Activated naive CD4-positive, alpha-beta T cell treated with anti-CD3 and anti-CD28 coated beads, Interleukin-2, amount 10 ng/mL, durations not matched to agents 7 days and 5 days (primary cell): Measurements from ENCODE around the gene PFDN2.

Source experiments
- CTCF ChIA-PET: fragments of 350-600 bp; sonication (Branson Sonifier 250); formaldehyde crosslinking; loops from one replicate; lab custom pipeline; 2021; ENCODE audit warnings: antibody characterized with exemption; lab: Charles Lee
- DNase-seq: peaks from one replicate; pipeline ENCODE4 v3.0.0-alpha.2; 2020
- H3K27ac Mint-ChIP-seq: one replicate; pipeline ENCODE4 v1.8.0; 2021; ENCODE audit warnings: mild to moderate bottlenecking, moderate library complexity, mixed read lengths
- H3K27me3 Mint-ChIP-seq: one replicate; pipeline ENCODE4 v1.8.0; 2021; ENCODE audit warnings: mild to moderate bottlenecking, mixed read lengths
- H3K36me3 Mint-ChIP-seq: one replicate; pipeline ENCODE4 v1.8.0; 2021; ENCODE audit warnings: mixed read lengths
- H3K4me1 Mint-ChIP-seq: one replicate; pipeline ENCODE4 v1.8.0; 2021; ENCODE audit warnings: mixed read lengths
- H3K4me3 Mint-ChIP-seq: one replicate; pipeline ENCODE4 v1.8.0; 2021; ENCODE audit warnings: mild to moderate bottlenecking, moderate library complexity, mixed read lengths
- H3K9me3 Mint-ChIP-seq: one replicate; pipeline ENCODE4 v1.8.0; 2021; ENCODE audit warnings: mixed read lengths

Gene PFDN2

DNA sequence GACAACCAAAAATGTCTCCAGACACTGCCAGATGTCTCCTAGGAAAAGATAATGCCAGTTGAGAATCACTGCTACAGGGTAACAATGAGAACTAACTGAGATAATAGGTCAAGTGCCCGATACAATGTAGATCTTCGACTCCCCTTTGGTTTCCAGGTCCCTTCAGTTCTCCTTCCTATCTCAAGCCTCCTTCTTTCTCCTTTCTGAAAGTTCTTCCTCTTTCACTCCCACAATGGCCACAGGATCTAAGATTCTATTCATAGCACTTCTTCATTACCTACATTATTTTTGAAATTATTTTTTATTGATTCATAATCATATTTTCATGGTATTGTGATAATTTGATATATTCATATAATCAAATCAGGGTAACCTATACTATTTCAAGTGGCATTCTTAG lies 6.3 kb downstream of the PFDN2 start:
- H3K9me3 Mint-ChIP-seq = no peaks in the 10 kb centered on the region
- H3K4me3 Mint-ChIP-seq = no peak overlapping the region
- H3K27ac Mint-ChIP-seq = no peak overlapping the region
- H3K4me1 Mint-ChIP-seq = peaks cover 40% of the 10 kb centered on the region
- peaks cover 30% of the 10 kb centered on the region for H3K36me3 Mint-ChIP-seq
- DNase-seq = no peak
- no peaks in the 10 kb centered on the region for H3K27me3 Mint-ChIP-seq
- CTCF ChIA-PET = interaction anchor here (2.0 kb wide), 1 partner anchor 14 kb away, joined by 7 read pairs; the partner anchor contains the start of gene KLHDC9

DNA sequence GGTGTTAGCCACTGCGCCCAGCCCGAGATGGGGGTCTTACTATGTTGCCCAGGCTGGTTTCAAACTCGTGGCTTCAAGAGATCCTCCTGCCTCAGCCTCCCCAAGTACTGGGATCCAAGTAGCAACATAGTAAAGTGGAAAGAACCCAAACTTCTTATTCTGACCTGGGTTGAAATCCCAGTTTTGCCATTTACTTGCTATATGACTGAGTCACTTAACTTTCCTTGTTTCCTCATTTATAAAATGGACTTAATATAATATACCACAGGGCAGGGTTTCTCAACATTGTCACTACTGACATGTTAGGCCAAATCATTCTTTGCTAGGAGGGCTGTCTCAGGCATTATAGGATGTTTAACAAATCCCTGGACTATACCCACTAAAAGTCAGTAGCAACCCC lies 6.7 kb downstream of the PFDN2 start:
- H3K27ac Mint-ChIP-seq = no peak overlapping the region
- no peak for DNase-seq
- no peaks in the 10 kb centered on the region for H3K27me3 Mint-ChIP-seq
- CTCF ChIA-PET = interaction anchor here (2.0 kb wide), 1 partner anchor 13 kb away, joined by 7 read pairs; the partner anchor contains the start of gene KLHDC9
- no peaks in the 10 kb centered on the region for H3K9me3 Mint-ChIP-seq
- H3K4me1 Mint-ChIP-seq = peaks cover 36% of the 10 kb centered on the region
- no peak overlapping the region for H3K4me3 Mint-ChIP-seq
- peaks cover 31% of the 10 kb centered on the region for H3K36me3 Mint-ChIP-seq

DNA sequence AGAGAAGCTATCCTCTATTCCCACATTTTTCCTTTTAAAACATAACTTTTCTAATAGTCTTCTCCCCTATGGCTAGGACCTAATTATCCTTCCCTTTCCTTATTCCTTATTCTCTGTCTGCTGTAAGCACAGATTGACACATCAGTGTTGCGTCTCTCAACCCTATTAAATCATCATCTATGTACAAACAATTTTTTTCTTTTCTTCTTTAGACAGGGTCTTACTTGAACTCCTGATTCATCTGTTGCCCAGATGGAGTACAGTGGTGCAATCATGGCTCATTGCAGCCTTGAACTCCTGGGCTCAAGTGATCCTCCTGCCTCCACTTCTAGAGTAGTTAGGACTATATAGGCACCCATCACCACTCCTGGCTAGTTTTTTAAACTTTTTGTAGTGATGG lies 11.4 kb downstream of the PFDN2 start:
- Mint-ChIP-seq H3K27ac (no peak overlapping the region), H3K36me3 (peaks cover 24% of the 10 kb centered on the region), H3K9me3 (no peaks in the 10 kb centered on the region), H3K4me1 (peaks cover 3% of the 10 kb centered on the region), H3K27me3 (no peaks in the 10 kb centered on the region), H3K4me3 (no peak overlapping the region)
- no peak for DNase-seq
- CTCF ChIA-PET = interaction anchor here (0.6 kb wide), 1 partner anchor 146 kb away, joined by 4 read pairs; no protein-coding TSS in a partner anchor

DNA sequence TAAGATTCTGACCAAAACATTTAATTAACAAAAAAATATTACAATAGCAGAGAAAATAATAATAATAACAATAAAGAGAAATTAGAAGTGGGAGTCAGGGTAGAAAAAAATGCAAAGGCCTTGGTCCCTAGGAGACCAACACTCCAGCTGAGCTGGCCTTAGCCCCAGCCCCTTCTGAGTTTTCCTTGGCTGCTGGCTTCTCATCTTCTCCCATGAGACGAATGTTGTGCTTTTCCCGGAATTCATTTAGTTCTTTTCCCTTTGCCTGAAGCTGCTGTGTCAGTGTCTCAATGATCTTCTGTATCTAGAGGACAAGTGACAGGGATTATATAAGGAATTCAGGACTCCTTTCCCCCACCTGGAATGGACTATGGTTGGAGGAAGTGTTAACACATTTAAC lies 17.3 kb downstream of the PFDN2 start:
- H3K4me3 Mint-ChIP-seq = no peak overlapping the region
- H3K9me3 Mint-ChIP-seq = no peaks in the 10 kb centered on the region
- CTCF ChIA-PET = interaction anchor here (1.6 to 9.6 kb wide), 4 partner anchors 29 to 105 kb away, joined by 4 to 196 read pairs (median 42); partner anchors contain the start of gene ARHGAP30
- peaks cover 27% of the 10 kb centered on the region for H3K4me1 Mint-ChIP-seq
- peaks cover 25% of the 10 kb centered on the region for H3K27me3 Mint-ChIP-seq
- DNase-seq = no peak
- peaks cover 25% of the 10 kb centered on the region for H3K36me3 Mint-ChIP-seq
- no peak overlapping the region for H3K27ac Mint-ChIP-seq

DNA sequence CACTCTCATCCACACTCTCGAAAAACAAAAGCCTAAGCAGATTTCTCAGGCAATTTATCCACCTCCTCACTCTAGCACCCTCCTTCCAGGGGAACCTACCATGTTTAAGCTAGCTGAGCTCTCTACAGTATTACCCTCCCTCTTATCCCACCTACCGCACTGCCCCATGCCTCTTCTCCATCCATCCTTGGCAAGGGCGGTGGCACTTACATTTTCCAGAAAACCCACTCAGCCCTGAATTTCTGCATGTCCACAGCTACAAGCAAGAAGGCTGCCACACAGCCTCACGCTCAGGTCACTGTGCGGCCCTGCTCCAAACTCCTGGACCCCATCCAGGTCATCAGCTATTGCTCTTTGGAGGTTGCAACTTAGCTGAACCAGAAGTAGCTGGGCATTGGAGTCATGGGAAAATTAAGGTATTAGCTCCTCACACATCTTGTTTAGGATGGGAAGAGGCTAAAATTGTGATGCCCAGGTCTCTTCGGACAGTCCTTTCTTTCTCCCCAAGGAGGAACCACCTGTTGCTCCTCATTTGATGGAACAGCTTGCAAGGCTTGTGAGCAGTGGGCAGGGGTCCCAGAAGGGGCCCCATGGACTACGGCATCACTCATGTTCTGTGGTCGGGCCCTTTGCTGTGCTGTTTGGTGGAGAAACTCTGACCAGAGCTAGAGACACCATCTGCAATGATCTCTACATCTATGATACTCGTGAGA lies 18.6 kb downstream of the PFDN2 start:
- no peaks in the 10 kb centered on the region for H3K9me3 Mint-ChIP-seq
- H3K4me3 Mint-ChIP-seq = peak overlapping the region; percentile 81
- CTCF ChIA-PET = interaction anchor here (1.0 to 9.6 kb wide), 11 partner anchors 10 to 147 kb away, joined by 3 to 196 read pairs (median 6); partner anchors contain the start of genes ARHGAP30, NECTIN4, NIT1 and PFDN2

DNA sequence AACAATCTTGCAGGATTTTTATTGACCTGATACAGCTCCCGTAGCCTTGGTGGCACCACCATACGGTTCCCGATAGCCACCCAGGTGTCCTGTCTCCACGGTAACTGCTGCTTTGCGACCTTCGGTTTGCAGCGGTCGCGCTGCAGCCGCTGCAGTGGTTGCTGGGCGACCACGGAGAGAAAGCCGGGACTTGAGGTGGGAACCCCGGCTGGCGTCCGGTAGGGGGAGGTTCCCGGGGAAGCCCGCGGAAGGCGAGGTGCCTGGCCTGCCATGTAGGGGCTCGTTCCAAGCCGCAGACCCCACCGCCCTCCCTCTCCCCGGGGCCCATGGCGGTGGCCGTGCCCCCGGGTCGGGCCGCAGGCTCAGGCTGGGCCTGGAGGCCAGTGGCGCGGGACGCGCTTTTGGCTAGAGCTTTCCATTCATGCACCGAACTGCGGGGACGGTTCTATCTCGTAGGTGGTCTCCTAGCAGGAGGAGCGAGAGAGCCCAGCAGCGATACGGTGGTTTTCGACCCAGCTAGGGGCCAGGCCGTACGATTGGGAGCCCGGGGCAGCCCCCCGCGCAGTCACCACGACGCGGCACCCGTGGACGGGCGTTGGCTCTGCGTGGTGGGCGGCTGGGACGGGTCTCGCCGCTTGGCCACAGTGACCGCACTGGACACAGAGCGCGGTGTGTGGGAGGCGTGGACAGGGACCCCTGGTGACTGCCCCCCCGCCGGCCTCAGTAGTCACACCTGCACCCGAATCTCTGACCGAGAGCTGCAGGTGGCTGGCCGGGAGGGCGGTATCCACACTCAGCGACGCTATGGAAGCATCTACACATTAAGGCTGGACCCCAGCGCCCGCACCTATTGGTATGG lies 19.4 kb downstream of the PFDN2 start, which contains the start of gene KLHDC9:
TSS of gene KLHDC9 (plus strand) at position 152 of the 859 bp plus-strand sequence. CDS start at position 327, 175 bp downstream.
- Mint-ChIP-seq H3K27me3 (peaks cover 41% of the 10 kb centered on the region), H3K36me3 (peaks cover 23% of the 10 kb centered on the region), H3K4me3 (peak within 1 kb of the TSS; percentile 81), H3K9me3 (no peaks in the 10 kb centered on the region), H3K27ac (peak within 1 kb of the TSS; percentile 89), H3K4me1 (peaks cover 26% of the 10 kb centered on the region)
- peak; percentile 85 for DNase-seq
- CTCF ChIA-PET = interaction anchor here (0.6 to 9.6 kb wide), 28 partner anchors 9 to 728 kb away, joined by 3 to 196 read pairs (median 6); partner anchors contain the start of genes ARHGAP30, NECTIN4, NIT1 and PFDN2

More for the DNA sequence above, 18.6 kb downstream of the PFDN2 start:
- H3K27me3 Mint-ChIP-seq = peaks cover 38% of the 10 kb centered on the region
- peaks cover 23% of the 10 kb centered on the region for H3K36me3 Mint-ChIP-seq
- H3K4me1 Mint-ChIP-seq = peaks cover 23% of the 10 kb centered on the region
- no peak overlapping the region for H3K27ac Mint-ChIP-seq
- no peak for DNase-seq

DNA sequence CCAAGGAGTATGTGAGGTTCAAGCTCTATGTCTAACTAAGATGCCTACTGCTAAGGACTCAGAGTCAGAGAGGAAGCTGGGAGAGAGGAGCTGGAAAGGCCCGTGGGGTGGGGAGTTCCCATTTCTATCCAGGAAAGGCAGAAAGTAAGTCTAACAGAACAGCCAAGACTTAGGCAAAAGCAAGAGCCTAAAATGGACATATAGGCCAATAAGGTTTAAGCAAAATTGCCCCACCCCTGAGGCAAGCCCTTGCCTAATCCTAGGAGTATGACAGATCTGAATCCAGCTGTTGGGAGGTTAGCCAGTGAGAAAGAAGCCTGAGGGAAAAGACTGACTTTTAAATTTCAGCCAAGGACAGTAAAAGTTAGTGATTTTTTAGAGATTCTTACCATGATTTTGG lies 21.3 kb downstream of the PFDN2 start:
- DNase-seq = no peak
- peak overlapping the region; percentile 30 for H3K27ac Mint-ChIP-seq
- CTCF ChIA-PET = interaction anchor here (0.8 to 9.6 kb wide), 17 partner anchors 9 to 262 kb away, joined by 3 to 196 read pairs (median 7); partner anchors contain the start of genes ARHGAP30, F11R, TSTD1 and USF1
- peaks cover 41% of the 10 kb centered on the region for H3K27me3 Mint-ChIP-seq
- no peaks in the 10 kb centered on the region for H3K9me3 Mint-ChIP-seq
- H3K4me1 Mint-ChIP-seq = peaks cover 40% of the 10 kb centered on the region
- H3K36me3 Mint-ChIP-seq = peaks cover 18% of the 10 kb centered on the region
- no peak overlapping the region for H3K4me3 Mint-ChIP-seq

DNA sequence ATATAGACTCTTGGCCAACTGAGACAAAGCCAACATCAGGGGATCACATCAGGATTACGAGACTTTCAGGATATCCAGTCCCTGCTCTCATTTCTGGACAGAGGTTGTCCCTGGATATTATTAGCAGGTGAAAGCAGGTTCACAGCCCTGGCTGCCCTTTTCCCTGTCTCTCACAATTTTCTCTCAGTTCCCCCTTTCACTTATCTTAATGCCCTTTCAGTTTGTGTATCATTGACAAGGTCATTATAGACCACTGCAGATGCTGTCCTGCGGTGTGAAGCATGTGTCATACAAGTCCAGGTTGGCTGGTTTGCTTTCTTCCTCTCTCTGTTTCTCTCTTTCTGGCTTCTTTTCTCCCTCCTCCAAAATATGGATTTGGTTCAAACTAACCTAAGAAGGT lies 21.8 kb downstream of the PFDN2 start:
- Mint-ChIP-seq H3K36me3 (peaks cover 16% of the 10 kb centered on the region), H3K27ac (no peak overlapping the region), H3K9me3 (no peaks in the 10 kb centered on the region), H3K27me3 (peaks cover 41% of the 10 kb centered on the region), H3K4me1 (peaks cover 41% of the 10 kb centered on the region), H3K4me3 (no peak overlapping the region)
- DNase-seq = no peak
- CTCF ChIA-PET = interaction anchor here (1.3 to 9.6 kb wide), 11 partner anchors 9 to 100 kb away, joined by 3 to 196 read pairs (median 10); partner anchors contain the start of genes ARHGAP30, TSTD1 and USF1

DNA sequence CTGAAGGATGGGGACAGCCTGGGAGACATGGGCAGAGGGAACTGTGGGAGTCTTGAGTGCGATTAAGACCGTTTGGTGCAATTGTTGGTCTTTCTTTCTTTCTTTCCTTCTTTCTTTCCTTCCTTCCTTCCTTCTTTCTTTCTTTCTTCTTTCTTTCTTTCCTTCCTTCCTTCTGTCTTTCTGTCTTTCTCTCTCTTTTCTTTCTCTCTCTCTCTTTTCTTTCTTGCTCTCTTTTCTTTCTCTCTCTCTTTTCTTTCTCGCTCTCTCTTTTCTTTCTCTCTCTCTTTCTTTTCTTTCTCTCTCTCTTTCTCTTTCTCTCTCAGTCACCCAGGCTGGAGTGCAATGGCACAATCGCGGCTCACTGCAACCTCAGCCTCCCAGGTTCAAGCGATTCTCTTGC lies 22.6 kb downstream of the PFDN2 start:
- CTCF ChIA-PET = interaction anchor here (0.9 to 9.6 kb wide), 5 partner anchors 19 to 106 kb away, joined by 3 to 196 read pairs (median 5); partner anchors contain the start of genes ARHGAP30 and TSTD1

DNA sequence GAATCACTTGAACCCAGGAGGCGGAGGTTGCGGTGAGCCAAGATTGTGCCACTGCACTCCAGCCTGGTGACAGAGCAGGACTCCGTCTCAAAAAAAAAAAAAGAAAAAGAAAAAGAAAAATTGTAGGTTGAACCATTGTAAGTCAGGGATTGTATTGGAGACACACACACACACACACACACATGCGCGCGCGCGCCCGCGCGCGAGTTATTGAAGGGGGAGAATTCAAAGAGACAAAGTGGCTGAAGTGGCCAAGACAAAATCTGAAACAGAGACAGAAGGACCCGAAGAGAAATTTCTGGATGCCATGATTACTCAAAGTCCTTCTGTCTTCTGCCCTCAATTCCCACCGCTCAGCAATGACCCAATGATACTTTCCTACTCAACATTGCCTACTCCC lies 23.4 kb downstream of the PFDN2 start:
- Mint-ChIP-seq H3K36me3 (peaks cover 8% of the 10 kb centered on the region), H3K9me3 (no peaks in the 10 kb centered on the region), H3K4me1 (peaks cover 51% of the 10 kb centered on the region), H3K27me3 (peaks cover 41% of the 10 kb centered on the region), H3K4me3 (no peak overlapping the region), H3K27ac (no peak overlapping the region)
- CTCF ChIA-PET = interaction anchor here (0.9 to 9.6 kb wide), 5 partner anchors 18 to 105 kb away, joined by 3 to 196 read pairs (median 5); partner anchors contain the start of genes ARHGAP30 and TSTD1
- DNase-seq = no peak

More for the DNA sequence above, 22.6 kb downstream of the PFDN2 start:
- Mint-ChIP-seq H3K9me3 (no peaks in the 10 kb centered on the region), H3K4me3 (no peak overlapping the region), H3K27me3 (peaks cover 41% of the 10 kb centered on the region), H3K4me1 (peaks cover 49% of the 10 kb centered on the region), H3K27ac (peak overlapping the region; percentile 25), H3K36me3 (peaks cover 14% of the 10 kb centered on the region)
- DNase-seq = no peak

DNA sequence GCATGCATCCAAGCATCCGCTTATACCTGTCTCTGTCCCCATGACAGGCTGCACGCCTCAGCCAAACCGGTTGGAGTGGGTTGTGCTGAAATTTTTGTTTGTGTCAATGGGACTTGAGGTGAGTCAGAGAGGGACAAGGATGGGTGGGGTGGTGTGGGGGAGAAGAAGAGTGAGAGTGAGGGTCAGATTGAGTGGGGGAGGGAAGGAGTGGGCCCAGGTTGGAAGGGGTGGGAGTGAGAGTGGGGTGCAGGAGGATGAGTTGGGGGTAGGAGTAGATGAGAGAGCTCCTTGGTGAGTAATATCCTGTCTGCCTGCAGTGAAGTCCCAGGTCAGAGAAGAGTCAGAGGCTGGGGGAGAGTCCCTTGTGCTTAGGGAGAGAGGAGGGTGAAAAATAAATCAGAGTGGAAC lies 25.2 kb downstream of the PFDN2 start:
- Mint-ChIP-seq H3K27me3 (peaks cover 36% of the 10 kb centered on the region), H3K4me1 (peaks cover 39% of the 10 kb centered on the region), H3K9me3 (no peaks in the 10 kb centered on the region), H3K27ac (no peak overlapping the region), H3K4me3 (no peak overlapping the region), H3K36me3 (no peaks in the 10 kb centered on the region)
- DNase-seq = peak; percentile 34
- CTCF ChIA-PET = interaction anchor here (9.6 kb wide), 1 partner anchor 21 kb away, joined by 196 read pairs; the partner anchor contains the start of gene ARHGAP30

DNA sequence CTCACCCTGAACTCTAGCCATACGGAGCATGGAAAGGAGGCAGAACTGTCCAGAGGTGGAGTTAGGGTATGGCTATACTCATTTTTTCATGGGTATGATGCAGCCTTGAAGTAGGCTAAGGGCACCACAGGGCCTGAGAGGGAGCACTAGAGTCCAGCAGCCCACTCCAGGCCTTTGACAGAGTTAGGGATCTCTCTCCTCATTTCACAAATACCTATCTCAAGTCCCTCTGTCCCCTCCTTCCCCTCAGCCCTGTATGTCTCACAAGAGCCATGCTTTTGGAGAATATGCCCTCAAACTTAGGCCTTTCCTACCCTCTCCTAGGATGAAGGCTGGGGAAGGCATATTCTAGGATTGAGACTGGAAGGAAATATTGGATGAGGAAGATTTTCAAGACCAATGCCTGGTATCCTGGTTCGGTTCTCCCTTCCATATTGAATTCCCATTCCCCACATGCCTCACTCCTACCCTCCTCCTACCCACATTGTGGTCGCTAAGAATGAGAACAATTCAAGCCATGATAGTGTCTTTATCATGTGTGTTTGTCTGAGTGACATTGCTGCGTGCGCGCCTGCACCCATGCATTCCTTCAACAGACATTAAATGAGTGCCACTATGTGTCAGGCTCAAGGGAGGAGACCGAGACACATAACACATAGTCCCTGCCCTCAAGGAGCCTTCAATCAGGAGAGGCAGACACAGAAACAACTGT lies 25.9 kb downstream of the PFDN2 start:
- H3K4me1 Mint-ChIP-seq = peaks cover 32% of the 10 kb centered on the region
- no peak for DNase-seq
- CTCF ChIA-PET = interaction anchor here (9.6 kb wide), 1 partner anchor 20 kb away, joined by 196 read pairs; the partner anchor contains the start of gene ARHGAP30

DNA sequence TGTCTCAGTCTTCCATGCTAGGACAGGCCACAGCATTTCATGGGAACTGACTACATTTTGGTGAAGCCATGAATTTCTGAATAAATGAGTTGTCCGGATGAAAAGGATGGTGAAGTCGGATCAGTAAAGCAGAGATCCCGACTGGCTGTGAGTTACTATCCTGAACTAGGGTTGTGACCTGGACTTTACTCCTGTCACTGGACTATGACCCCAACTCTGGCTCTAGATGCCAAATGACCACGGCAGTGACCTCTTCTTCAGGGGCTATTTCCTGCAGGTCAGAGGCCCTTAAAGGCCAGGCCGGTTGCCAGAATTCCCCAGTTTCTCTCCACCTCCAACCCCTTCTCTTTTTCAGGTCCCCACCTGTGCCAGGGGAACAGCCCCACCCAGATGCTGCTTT lies 26.7 kb downstream of the PFDN2 start:
- CTCF ChIA-PET = interaction anchor here (1.4 kb wide), 1 partner anchor 20 kb away, joined by 7 read pairs; no protein-coding TSS in a partner anchor
- Mint-ChIP-seq H3K4me3 (no peak overlapping the region), H3K27ac (no peak overlapping the region), H3K27me3 (peaks cover 37% of the 10 kb centered on the region), H3K36me3 (no peaks in the 10 kb centered on the region), H3K9me3 (no peaks in the 10 kb centered on the region), H3K4me1 (peaks cover 28% of the 10 kb centered on the region)
- DNase-seq = no peak

More for the DNA sequence above, 25.9 kb downstream of the PFDN2 start:
- Mint-ChIP-seq H3K36me3 (no peaks in the 10 kb centered on the region), H3K27ac (no peak overlapping the region), H3K9me3 (no peaks in the 10 kb centered on the region), H3K4me3 (no peak overlapping the region), H3K27me3 (peaks cover 36% of the 10 kb centered on the region)
